NCI-H526 treated with DMSO at 0.1 percent for 48 hours (cell line): ENCODE data around the gene BACH2.

Experiments
- DNase-seq: peaks from one replicate; lab custom pipeline; 2025; lab: John Stamatoyannopoulos, UW

The BACH2 gene

GRCh38 chr6:89966913-89967312 is 329.7 kb downstream of the BACH2 start:
- no peak for DNase-seq

GRCh38 chr6:89966228-89966544 is 330.5 kb downstream of the BACH2 start:
- no peak for DNase-seq

- no peak for DNase-seq
These were observed 331.0 kb downstream of the BACH2 start for GRCh38 chr6:89965441-89966227.

GRCh38 chr6:89963391-89963790 is 333.3 kb downstream of the BACH2 start:
- DNase-seq = no peak

- DNase-seq = no peak
These were observed 335.2 kb downstream of the BACH2 start for GRCh38 chr6:89961481-89961880.

GRCh38 chr6:89959883-89960282 is 336.8 kb downstream of the BACH2 start:
- DNase-seq = no peak

- no peak for DNase-seq
These were observed 340.5 kb downstream of the BACH2 start for GRCh38 chr6:89956182-89956581.

GRCh38 chr6:89955364-89955763 is 341.3 kb downstream of the BACH2 start:
- no peak for DNase-seq

- no peak for DNase-seq
These were observed 341.9 kb downstream of the BACH2 start for GRCh38 chr6:89954721-89955148.

- no peak for DNase-seq
These were observed 344.0 kb downstream of the BACH2 start for GRCh38 chr6:89952686-89953085.

GRCh38 chr6:89952105-89952671 is 344.5 kb downstream of the BACH2 start:
- no peak for DNase-seq

- no peak for DNase-seq
These were observed 345.0 kb downstream of the BACH2 start for GRCh38 chr6:89951574-89952104.

GRCh38 chr6:89950879-89951391 is 345.7 kb downstream of the BACH2 start:
- no peak for DNase-seq

GRCh38 chr6:89950446-89950845 is 346.2 kb downstream of the BACH2 start:
- no peak for DNase-seq

GRCh38 chr6:89948876-89949275 is 347.8 kb downstream of the BACH2 start:
- DNase-seq = no peak

- no peak for DNase-seq
These were observed 351.7 kb downstream of the BACH2 start for GRCh38 chr6:89944826-89945407.

- DNase-seq = no peak
These were observed 352.4 kb downstream of the BACH2 start for GRCh38 chr6:89944181-89944755.

- DNase-seq = no peak
These were observed 354.0 kb downstream of the BACH2 start for GRCh38 chr6:89942601-89943000.

- no peak for DNase-seq
These were observed 354.7 kb downstream of the BACH2 start for GRCh38 chr6:89941763-89942497.

- peak; percentile 52 for DNase-seq
These were observed 355.4 kb downstream of the BACH2 start for GRCh38 chr6:89941031-89941762.
